ENCODE measurements around the gene TRAPPC3. TPM values are rescaled to one million over a fixed set of nuclear protein-coding genes. Genes with fewer than 3 reads are reported as not detected.

Gene TRAPPC3
- total RNA-seq, 4 donors from 2014 or later: 64.6 to 104 (median 91.0) TPM

DNA sequence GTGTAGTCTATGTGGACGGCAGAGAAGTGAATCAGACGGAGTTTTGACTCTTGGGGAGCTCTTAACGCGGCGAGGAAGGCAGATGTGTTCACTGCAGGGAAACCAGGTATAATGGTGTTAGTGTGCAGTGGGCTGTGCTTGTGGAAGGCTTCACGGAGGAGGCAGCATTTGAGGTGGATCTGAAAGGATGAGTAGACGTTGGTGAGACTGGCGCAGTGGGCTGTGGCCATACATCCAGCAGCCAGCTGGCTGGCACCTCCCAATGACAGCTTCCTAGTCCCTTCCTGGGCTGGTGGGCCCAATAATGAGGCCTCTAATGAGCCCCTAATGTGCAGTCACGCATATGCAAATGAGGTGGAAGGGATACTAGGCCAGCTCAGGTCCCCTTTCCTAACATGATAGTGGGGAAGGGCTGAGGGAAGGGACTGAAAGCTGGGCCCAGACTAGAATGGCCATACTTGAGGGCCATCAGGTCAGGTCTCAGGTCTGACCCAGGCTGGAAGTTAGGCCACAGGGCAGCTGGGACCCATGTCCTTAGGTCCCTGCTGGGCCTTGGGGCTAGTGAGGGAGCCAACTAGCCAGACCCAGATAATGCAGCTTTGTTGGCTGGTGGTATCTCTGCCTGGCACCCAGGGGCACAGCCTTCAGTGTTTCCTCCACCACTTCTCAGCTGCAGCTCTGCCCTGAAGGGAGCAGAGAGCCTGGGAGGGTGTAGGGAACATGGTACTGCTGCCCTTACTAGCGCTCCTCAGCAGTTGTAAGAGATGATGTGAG is 10.5 kb upstream of the TRAPPC3 start:
- TF ChIP-seq CTCF (IDR thresholded peaks at IDR 0.05; ENCODE audit: low read depth): no peak

DNA sequence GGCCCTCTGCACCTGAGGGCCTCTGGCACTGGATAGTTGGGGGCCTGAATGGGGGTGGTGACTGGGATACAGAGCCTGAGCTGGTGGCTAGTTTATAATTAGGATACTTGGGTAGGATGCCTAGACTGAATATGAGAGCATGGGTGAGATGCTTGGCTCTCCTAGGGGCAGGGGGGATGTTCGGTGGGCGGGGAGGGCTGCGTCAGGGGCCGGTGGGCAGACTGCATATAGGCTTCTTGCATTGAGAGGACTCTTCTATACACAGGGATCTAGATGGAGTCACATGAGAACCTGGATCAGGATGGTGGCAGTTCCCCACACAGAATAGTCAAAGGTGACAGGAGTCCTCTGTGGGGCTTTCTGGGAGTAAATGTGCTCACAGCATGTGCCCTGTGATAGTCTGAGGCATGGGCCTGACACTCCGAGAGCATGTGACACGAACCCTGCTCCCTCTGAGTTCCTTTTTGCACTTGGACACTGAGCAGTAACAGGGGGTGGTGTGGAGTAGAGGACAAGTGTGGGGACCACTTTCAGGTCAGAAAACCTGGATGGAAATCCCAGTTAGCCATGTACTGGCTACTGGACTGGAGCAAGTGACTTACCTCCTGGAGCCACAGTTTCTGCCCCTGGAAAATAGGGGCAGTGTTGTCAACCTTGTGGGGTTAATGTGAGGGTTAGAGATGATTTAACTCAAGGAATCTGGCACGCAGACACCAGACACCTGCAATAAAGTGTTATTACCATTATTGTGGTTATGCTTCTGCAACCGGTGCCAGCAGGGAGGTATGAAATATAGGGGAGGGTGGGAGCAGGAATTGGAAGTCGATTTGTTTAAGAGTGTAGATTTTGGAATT is 8.9 kb upstream of the TRAPPC3 start:
- TF ChIP-seq CTCF (IDR thresholded peaks at IDR 0.05; ENCODE audit: low read depth): no peak

DNA sequence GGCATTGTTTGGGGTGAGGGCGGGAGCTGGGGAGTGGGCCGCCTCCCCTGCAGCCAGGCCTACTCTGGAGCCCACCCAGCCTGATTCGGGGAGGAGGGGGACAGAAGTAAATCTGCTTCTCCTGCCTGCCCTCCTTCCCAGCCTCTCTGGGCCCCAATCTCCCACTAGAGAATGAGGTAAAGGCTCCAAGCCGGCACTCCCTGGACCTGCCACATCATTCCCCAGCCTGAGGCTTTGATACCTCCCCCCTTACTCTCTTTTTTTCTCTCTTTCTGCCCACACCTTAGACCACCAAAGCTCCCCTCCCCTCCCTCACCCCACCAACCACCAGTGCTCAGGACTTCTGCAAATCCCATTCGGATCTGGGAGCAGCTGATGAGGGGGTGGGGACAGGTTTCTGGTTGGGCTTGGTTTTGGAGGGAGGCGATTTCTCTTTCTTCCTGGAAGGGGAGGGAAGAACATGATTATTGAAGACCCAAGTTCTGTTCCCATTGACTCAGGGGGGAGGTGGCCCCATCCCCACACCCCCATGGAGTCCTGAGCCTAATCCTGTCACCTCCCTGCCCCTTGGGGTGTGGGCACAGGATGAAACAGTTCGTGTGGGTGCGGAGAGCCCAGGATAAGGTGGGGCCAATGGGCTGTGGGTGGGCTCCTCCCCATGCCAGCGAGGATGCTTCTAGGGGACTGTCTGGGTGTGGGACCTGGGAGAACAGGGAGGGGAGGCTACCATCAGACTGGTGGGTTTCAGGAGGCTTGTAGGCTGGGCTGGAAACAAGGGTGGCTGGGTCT is 8.0 kb upstream of the TRAPPC3 start:
- TF ChIP-seq CTCF (IDR thresholded peaks at IDR 0.05; ENCODE audit: low read depth): no peak

DNA sequence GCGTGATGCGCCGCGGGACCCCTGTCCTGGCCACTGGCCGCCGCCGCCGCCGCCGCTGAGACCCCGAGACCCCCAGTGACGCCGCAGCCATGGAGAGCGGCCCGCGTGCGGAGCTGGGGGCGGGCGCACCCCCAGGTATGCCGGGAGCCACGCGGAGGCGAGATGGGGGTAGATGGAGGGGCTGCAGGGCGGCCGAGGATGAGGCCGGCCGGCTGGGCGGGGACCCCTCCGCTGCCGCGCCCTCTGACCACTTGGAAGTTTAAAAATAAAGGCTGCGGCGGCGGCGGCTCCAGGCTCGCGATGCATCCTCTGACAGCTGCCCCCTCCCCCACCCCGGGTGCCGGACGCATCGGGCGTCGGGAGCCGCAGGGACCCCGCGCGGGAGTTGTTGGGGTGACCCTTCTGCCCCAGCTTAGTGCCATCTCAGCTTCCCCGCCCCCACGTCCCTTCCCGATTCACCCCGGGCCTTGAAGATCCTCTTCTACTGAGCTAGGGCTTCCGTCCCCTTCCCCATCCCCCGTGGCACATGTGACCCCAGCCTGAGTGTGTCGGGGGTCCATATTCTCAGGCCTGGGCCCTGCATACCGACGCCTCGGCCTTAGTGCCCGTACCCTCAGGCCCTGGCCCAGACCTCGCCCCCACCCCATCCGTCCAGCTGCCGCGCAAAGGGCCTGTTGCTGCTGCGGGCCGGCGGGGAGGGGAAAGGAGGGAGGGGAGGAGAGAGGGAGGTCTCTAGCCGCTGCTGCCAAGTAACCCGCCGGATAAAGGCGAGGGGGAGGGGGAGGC is 7.2 kb upstream of the TRAPPC3 start:
- TF ChIP-seq CTCF (IDR thresholded peaks at IDR 0.05; ENCODE audit: low read depth): no peak

- no peak for TF ChIP-seq CTCF (IDR thresholded peaks at IDR 0.05; ENCODE audit: low read depth)
Observed at GRCh38 chr1:36155408-36156328, 6.4 kb upstream of the TRAPPC3 start, which contains the start of gene MAP7D1. TSS of gene MAP7D1 (plus strand) at chr1:36156160. CDS start at chr1:36156418, 258 bp downstream.

All from subcutaneous adipose tissue (tissue), 4 donors.